HepG2 (cell line): ENCODE measurements around the gene C3orf18. TPM values are rescaled to one million over a fixed set of nuclear protein-coding genes. Genes with fewer than 3 reads are reported as not detected.

Experiments used
- AGO1 ChIP-seq: fragments of 200-400 bp; formaldehyde crosslinking; IDR thresholded peaks from 2 replicates; pipeline ENCODE4 v1.6.1; 2017; ENCODE audit warnings: mild to moderate bottlenecking, low read depth, low read length, moderate library complexity; ENCODE audit not compliant: poor library complexity, severe bottlenecking
- BHLHE40 ChIP-seq: IDR thresholded peaks from 2 replicates; pipeline ENCODE4 v1.6.1; 2011; ENCODE audit warnings: low read length, improper control_type of control experiment
- EZH2 ChIP-seq: conservative IDR thresholded peaks from 2 replicates; pipeline ENCODE4 v1.6.1; 2012; ENCODE audit warnings: mild to moderate bottlenecking, low read depth, low read length, moderate library complexity
- FOXA1 ChIP-seq, 2 experiments: fragments of 450-650 bp in 1 of 2; sonication (generic) in 1 of 2; formaldehyde crosslinking in 1 of 2; IDR thresholded peaks; 2 replicates each; pipeline versions ENCODE4 v1.4.0 to v1.6.1; 2016 to 2020; ENCODE audit warnings: missing genetic modification reagents in 1 of 2
- FOXP4 ChIP-seq: sonication (generic); formaldehyde crosslinking; IDR thresholded peaks from 2 replicates; pipeline ENCODE4 v1.4.0; 2020; ENCODE audit warnings: missing genetic modification reagents
- HOMEZ ChIP-seq: IDR thresholded peaks from 2 replicates; pipeline ENCODE4 v1.6.1; 2016; ENCODE audit warnings: low read depth
- HOXA7 ChIP-seq: sonication (generic); formaldehyde crosslinking; IDR thresholded peaks from 2 replicates; pipeline ENCODE4 v1.8.1; 2022; ENCODE audit warnings: mild to moderate bottlenecking, missing genetic modification reagents, moderate library complexity
- KDM4B ChIP-seq: sonication (generic); formaldehyde crosslinking; IDR thresholded peaks from 2 replicates; pipeline ENCODE4 v1.4.0; 2020; ENCODE audit warnings: missing genetic modification reagents
- NONO ChIP-seq, 2 experiments: fragments of 450-650 bp in 1 of 2; sonication (generic) in 1 of 2; formaldehyde crosslinking in 1 of 2; IDR thresholded peaks in 1 of 2; conservative IDR thresholded peaks in 1 of 2; 2 replicates each; pipeline versions ENCODE4 v1.6.1 to v1.8.0; 2017 to 2022; ENCODE audit warnings: mild to moderate bottlenecking in 1 of 2, missing genetic modification reagents in 1 of 2, moderate library complexity in 1 of 2
- NR2C2 ChIP-seq: sonication (generic); formaldehyde crosslinking; IDR thresholded peaks from 2 replicates; pipeline ENCODE4 v1.4.0; 2020; ENCODE audit warnings: missing genetic modification reagents, mild to moderate bottlenecking, moderate library complexity, borderline replicate concordance
- NR2F6 ChIP-seq, 2 experiments: IDR thresholded peaks; 2 replicates each; pipeline ENCODE4 v1.6.1; 2016; ENCODE audit warnings: antibody characterized with exemption in 1 of 2, mild to moderate bottlenecking in 1 of 2
- PHF8 ChIP-seq: sonication (generic); formaldehyde crosslinking; IDR thresholded peaks from 2 replicates; pipeline ENCODE4 v1.5.0; 2020; ENCODE audit warnings: missing genetic modification reagents
- SKI ChIP-seq: fragments of 450-650 bp; IDR thresholded peaks from one replicate; pipeline ENCODE4 v1.6.1; 2018; ENCODE audit warnings: mild to moderate bottlenecking; ENCODE audit not compliant: partially characterized antibody
- TEAD3 ChIP-seq: optimal IDR thresholded peaks from 2 replicates; pipeline ENCODE3; 2016; ENCODE audit warnings: borderline replicate concordance
- THAP11 ChIP-seq: IDR thresholded peaks from 2 replicates; pipeline ENCODE4 v1.6.1; 2016; ENCODE audit warnings: missing biosample characterization, missing genetic modification reagents
- THAP7 ChIP-seq: sonication (generic); formaldehyde crosslinking; IDR thresholded peaks from 2 replicates; pipeline ENCODE4 v1.8.1; 2023; ENCODE audit warnings: mild to moderate bottlenecking, missing genetic modification reagents
- ZBTB25 ChIP-seq: IDR thresholded peaks from 2 replicates; pipeline ENCODE4 v1.6.1; 2018; ENCODE audit warnings: missing genetic modification reagents
- ZFP41 ChIP-seq: sonication (generic); formaldehyde crosslinking; IDR thresholded peaks from 2 replicates; pipeline ENCODE4 v1.4.0; 2020; ENCODE audit warnings: mild to moderate bottlenecking, missing genetic modification reagents, borderline replicate concordance
- ZNF124 ChIP-seq: sonication (generic); formaldehyde crosslinking; IDR thresholded peaks from 2 replicates; pipeline ENCODE4 v1.4.0; 2020; ENCODE audit warnings: missing genetic modification reagents
- ZNF329 ChIP-seq: sonication (generic); formaldehyde crosslinking; IDR thresholded peaks from 2 replicates; pipeline ENCODE4 v1.9.0; 2021; ENCODE audit warnings: low read depth, mild to moderate bottlenecking, missing genetic modification reagents
- ZNF557 ChIP-seq: sonication (generic); formaldehyde crosslinking; IDR thresholded peaks from 2 replicates; pipeline ENCODE4 v1.4.0; 2020; ENCODE audit warnings: missing genetic modification reagents
- ZNF704 ChIP-seq: sonication (generic); formaldehyde crosslinking; IDR thresholded peaks from 2 replicates; pipeline ENCODE4 v1.8.1; 2023; ENCODE audit warnings: mild to moderate bottlenecking, inconsistent platforms, moderate library complexity, missing genetic modification reagents, borderline replicate concordance
- ZSCAN30 ChIP-seq: sonication (generic); formaldehyde crosslinking; IDR thresholded peaks from 2 replicates; pipeline ENCODE4 v1.5.0; 2020; ENCODE audit warnings: mild to moderate bottlenecking, missing genetic modification reagents
- polyA plus RNA-seq, 8 experiments: library from polyadenylated mRNA; depleted of rRNA in 3 of 8; stranded (reverse) in 7 of 8; unstranded in 1 of 8; fragments of >200 nt; fragmentation: Illumina TruSeq in 4 of 8; extraction: Trizol in 4 of 8; gene quantifications; 2 replicates each; pipeline versions ENCODE4 v1.2.1 to v1.2.3, GENCODE V29; 2011 to 2016; ENCODE audit warnings: low read depth in 4 of 8, missing spikeins in 1 of 8, mixed read lengths in 1 of 8; ENCODE audit not compliant: insufficient read depth in 1 of 8
- total RNA-seq, 5 experiments: library from RNA; depleted of rRNA; stranded (reverse); fragments of >200 nt; fragmentation: Illumina TruSeq; extraction: Trizol; gene quantifications; 2 replicates each; pipeline ENCODE4 v1.2.3, GENCODE V29; 2016; ENCODE audit warnings: low read depth in 1 of 5

The C3orf18 gene
- total and polyA plus RNA-seq, 2 of the 13 experiments (the other 11 are each of a cell fraction or from before 2014, with no cell fraction given) = 1.6 to 4.8 TPM

- TF ChIP-seq THAP11 (CRISPR knock-in tag) (peak; percentile 41; the same call in 1 of the 2 replicates), EZH2 (no peak), KDM4B (CRISPR knock-in tag) (no peak), ZNF704 (no peak), ZBTB25 (0 out of 2 replicates have a peak, but pooled peaks have one; percentile 37), THAP7 (CRISPR knock-in tag) (no peak), ZNF329 (no peak), PHF8 (CRISPR knock-in tag) (0 out of 2 replicates have a peak, but pooled peaks have one; percentile 6), HOMEZ (CRISPR knock-in tag) (peak; percentile 55; the same call in 1 of the 2 replicates), FOXA1 (IDR thresholded peaks at IDR 0.05) (no peak), FOXA1 (CRISPR knock-in tag; IDR thresholded peaks at IDR 0.05) (peak; percentile 77), BHLHE40 (no peak), SKI (peak; percentile 51), NR2F6 (IDR thresholded peaks at IDR 0.05) (no peak; the same call in 1 of the 2 replicates), NR2F6 (CRISPR knock-in tag; IDR thresholded peaks at IDR 0.05) (peak; percentile 25; the same call in 1 of the 2 replicates), ZFP41 (CRISPR knock-in tag) (no peak), FOXP4 (CRISPR knock-in tag) (peak; percentile 86), TEAD3 (CRISPR knock-in tag) (peak; percentile 51), ZSCAN30 (no peak), NR2C2 (CRISPR knock-in tag) (no peak), ZNF124 (0 out of 2 replicates have a peak, but pooled peaks have one; percentile 23), HOXA7 (CRISPR knock-in tag) (no peak), AGO1 (no peak), NONO (IDR thresholded peaks at IDR 0.05) (no peak), NONO (CRISPR knock-in tag; conservative IDR thresholded peaks at IDR 0.05) (0 out of 2 replicates have a peak, but pooled peaks have one; percentile 41), ZNF557 (CRISPR knock-in tag) (0 out of 2 replicates have a peak, but pooled peaks have one; percentile 48)
Measured at GRCh38 chr3:50588759-50589433, 21.3 kb upstream of the C3orf18 start (continued).
